ENCODE results near the gene CTLA4.

GRCh38 chr2:203893840-203894239 lies 26.3 kb downstream of the CTLA4 start:
- no peak for TF ChIP-seq TEAD1 (CRISPR knock-in tag; IDR thresholded peaks at IDR 0.05)
- no peak for TF ChIP-seq HMG20B (CRISPR knock-in tag; IDR thresholded peaks at IDR 0.05)
- TF ChIP-seq MCM5 (IDR thresholded peaks at IDR 0.05; ENCODE audit: low read depth): no peak
- TF ChIP-seq FOXA3 (CRISPR knock-in tag; conservative IDR thresholded peaks at IDR 0.05 in 1 of 2, IDR thresholded peaks at IDR 0.05 in 1 of 2): no peak
- TF ChIP-seq MAX (CRISPR knock-in tag; IDR thresholded peaks at IDR 0.05): no peak
- TF ChIP-seq ZBTB33 (CRISPR knock-in tag; IDR thresholded peaks at IDR 0.05): no peak
- no peak for TF ChIP-seq ZNF511 (CRISPR knock-in tag; IDR thresholded peaks at IDR 0.05)
- no peak for TF ChIP-seq MAFG (tag; conservative IDR thresholded peaks at IDR 0.05)
- TF ChIP-seq POLR2AphosphoS5 (IDR thresholded peaks at IDR 0.05; ENCODE audit: control insufficient read depth, insufficient read depth, low read depth, low read length): no peak
